H1 (cell line): ENCODE data around the gene SRSF7. TPM values are rescaled to one million over a fixed set of nuclear protein-coding genes. Genes with fewer than 3 reads are reported as not detected.

Source experiments
- CTCF ChIA-PET: fragments of 300-600 bp; sonication (Branson Sonifier 250); formaldehyde crosslinking; loops from one replicate; lab custom pipeline; 2021; ENCODE audit not compliant: partially characterized antibody; lab: Charles Lee
- POLR2A ChIA-PET: fragments of 300-600 bp; sonication (Branson Sonifier 250); formaldehyde crosslinking; loops from one replicate; lab custom pipeline; 2021; ENCODE audit warnings: inconsistent platforms; ENCODE audit not compliant: partially characterized antibody; lab: Charles Lee
- DNase-seq, 2 experiments: peaks; one replicate each; pipeline versions ENCODE4 v3.0.0 to v3.0.0-alpha.2; 2010 to 2022; ENCODE audit warnings: low spot score in 2 of 2, low read depth in 1 of 2, mixed read lengths in 1 of 2
- FAIRE-seq: peaks from 2 replicates; lab custom pipeline; 2011; peaks lifted over from hg19 to GRCh38; lab: Jason Lieb, UNC
- H2AFZ ChIP-seq: 2 replicates; pipeline ENCODE4 v1.8.1; 2012; ENCODE audit warnings: low read length, inconsistent platforms
- H2AK5ac ChIP-seq: 2 replicates; pipeline ENCODE4 v1.6.1; 2013; ENCODE audit warnings: low read depth, low read length
- H2BK120ac ChIP-seq: replicated peaks from 2 replicates; pipeline ENCODE3; 2013; ENCODE audit warnings: low read depth, low read length, inconsistent platforms
- H2BK12ac ChIP-seq: 2 replicates; pipeline ENCODE4 v1.6.1; 2013; ENCODE audit warnings: low read depth, low read length
- H2BK15ac ChIP-seq: 2 replicates; pipeline ENCODE4 v1.6.1; 2013; ENCODE audit warnings: low read length
- H2BK20ac ChIP-seq: 2 replicates; pipeline ENCODE4 v1.6.1; 2013; ENCODE audit warnings: low read length
- H2BK5ac ChIP-seq: 2 replicates; pipeline ENCODE4 v1.6.1; 2013; ENCODE audit warnings: low read depth, low read length
- H3K14ac ChIP-seq: 2 replicates; pipeline ENCODE4 v1.6.1; 2013; ENCODE audit warnings: inconsistent platforms; ENCODE audit not compliant: insufficient read length
- H3K18ac ChIP-seq: 2 replicates; pipeline ENCODE4 v1.6.1; 2013; ENCODE audit warnings: low read length; ENCODE audit errors: extremely low read depth
- H3K23ac ChIP-seq: 2 replicates; pipeline ENCODE4 v1.6.1; 2013; ENCODE audit warnings: inconsistent platforms; ENCODE audit not compliant: insufficient read length
- H3K23me2 ChIP-seq: 2 replicates; pipeline ENCODE4 v1.6.1; 2013; ENCODE audit warnings: low read depth, low read length
- H3K27ac ChIP-seq: 2 replicates; pipeline ENCODE4 v1.6.1; 2011; ENCODE audit warnings: low read depth, low read length, inconsistent platforms
- H3K27me3 ChIP-seq, 4 experiments: replicated peaks in 1 of 4; 1 replicate in 1 of 4; 2 replicates in 3 of 4; pipeline versions ENCODE4 v1.6.1 to v1.8.1; 2011 to 2013; ENCODE audit warnings: low read length in 3 of 4, mild to moderate bottlenecking in 3 of 4, inconsistent platforms in 2 of 4, mixed read lengths in 2 of 4, moderate library complexity in 1 of 4; ENCODE audit not compliant: control insufficient read depth in 3 of 4, insufficient read depth in 3 of 4; ENCODE audit errors: extremely low read depth in 1 of 4
- H3K36me3 ChIP-seq, 4 experiments: 2 replicates each; pipeline versions ENCODE4 v1.6.1 to v1.8.1; 2011 to 2013; ENCODE audit warnings: mild to moderate bottlenecking in 4 of 4, low read length in 3 of 4, moderate library complexity in 2 of 4, control low read depth in 1 of 4, inconsistent platforms in 1 of 4; ENCODE audit not compliant: insufficient read depth in 4 of 4, control insufficient read depth in 2 of 4
- H3K4ac ChIP-seq: replicated peaks from 2 replicates; pipeline ENCODE3; 2013; ENCODE audit warnings: low read length, low read depth, mixed read lengths, inconsistent platforms; ENCODE audit not compliant: insufficient read length
- H3K4me1 ChIP-seq, 4 experiments: replicated peaks in 1 of 4; 1 replicate in 1 of 4; 2 replicates in 3 of 4; pipeline versions ENCODE4 v1.6.1 to v1.8.1; 2011 to 2013; ENCODE audit warnings: low read length in 3 of 4, inconsistent platforms in 2 of 4, mixed read lengths in 1 of 4; ENCODE audit not compliant: insufficient read depth in 4 of 4, control insufficient read depth in 3 of 4
- H3K4me2 ChIP-seq, 2 experiments: 2 replicates each; pipeline versions ENCODE4 v1.6.1 to v1.8.1; 2011 to 2013; ENCODE audit warnings: low read depth in 2 of 2, low read length in 2 of 2, control low read depth in 1 of 2, inconsistent platforms in 1 of 2, mild to moderate bottlenecking in 1 of 2; ENCODE audit not compliant: insufficient read depth in 1 of 2
- H3K4me3 ChIP-seq, 4 experiments: fragments of 200-600, 300-600 bp in 1 of 4; sonication (generic), shearing (Covaris generic), sonication (Bioruptor Twin) in 1 of 4; 2 replicates each; pipeline versions ENCODE4 v1.5.1 to v1.8.1; 2011 to 2016; ENCODE audit warnings: low read length in 4 of 4, low read depth in 3 of 4, control low read depth in 2 of 4, inconsistent platforms in 2 of 4, mild to moderate bottlenecking in 2 of 4, mixed read lengths in 1 of 4, moderate library complexity in 1 of 4; ENCODE audit not compliant: insufficient read depth in 2 of 4; ENCODE audit errors: extremely low read depth in 1 of 4
- H3K56ac ChIP-seq: replicated peaks from 2 replicates; pipeline ENCODE3; 2013; ENCODE audit warnings: low read depth, mild to moderate bottlenecking, mixed read lengths, low read length, inconsistent platforms; ENCODE audit not compliant: insufficient read length
- H3K79me1 ChIP-seq: 2 replicates; pipeline ENCODE4 v1.6.1; 2013; ENCODE audit warnings: low read depth, low read length, control low read depth
- H3K79me2 ChIP-seq, 2 experiments: 2 replicates each; pipeline versions ENCODE4 v1.6.1 to v1.8.1; 2012 to 2013; ENCODE audit warnings: low read length in 2 of 2, mild to moderate bottlenecking in 2 of 2, inconsistent platforms in 1 of 2; ENCODE audit not compliant: insufficient read depth in 2 of 2, control insufficient read depth in 1 of 2
- H3K9ac ChIP-seq, 4 experiments: replicated peaks in 1 of 4; 1 replicate in 1 of 4; 2 replicates in 3 of 4; pipeline versions ENCODE4 v1.6.1 to v1.8.1; 2011 to 2013; ENCODE audit warnings: low read depth in 3 of 4, low read length in 3 of 4, control low read depth in 2 of 4, mild to moderate bottlenecking in 2 of 4, moderate library complexity in 2 of 4, inconsistent platforms in 1 of 4; ENCODE audit errors: extremely low read depth in 1 of 4
- H3K9me3 ChIP-seq, 2 experiments: 2 replicates each; pipeline versions ENCODE4 v1.6.1 to v1.8.1; 2012 to 2013; ENCODE audit warnings: mild to moderate bottlenecking in 2 of 2, moderate library complexity in 2 of 2, control low read depth in 1 of 2, inconsistent platforms in 1 of 2, low read depth in 1 of 2, low read length in 1 of 2, mixed read lengths in 1 of 2; ENCODE audit not compliant: insufficient read depth in 2 of 2
- H4K20me1 ChIP-seq, 2 experiments: replicated peaks in 1 of 2; 2 replicates each; pipeline versions ENCODE3 to v1.8.1; 2011 to 2013; ENCODE audit warnings: inconsistent platforms in 2 of 2, low read length in 2 of 2, mild to moderate bottlenecking in 1 of 2; ENCODE audit not compliant: insufficient read depth in 2 of 2, control insufficient read depth in 1 of 2
- H4K5ac ChIP-seq: 2 replicates; pipeline ENCODE4 v1.6.1; 2013; ENCODE audit warnings: low read length, low read depth, mixed read lengths, inconsistent platforms; ENCODE audit not compliant: insufficient read length
- H4K8ac ChIP-seq: 2 replicates; pipeline ENCODE4 v1.8.0; 2013; ENCODE audit warnings: mild to moderate bottlenecking, moderate library complexity, low read length, inconsistent platforms; ENCODE audit not compliant: insufficient read depth; ENCODE audit errors: extremely low read depth
- H4K91ac ChIP-seq: replicated peaks from 2 replicates; pipeline ENCODE3; 2013; ENCODE audit warnings: low read length, mixed read lengths, inconsistent platforms; ENCODE audit not compliant: insufficient read length
- CHD1 ChIP-seq: IDR thresholded peaks from 2 replicates; pipeline ENCODE4 v1.6.1; 2012; ENCODE audit warnings: low read depth, low read length, improper control_type of control experiment
- FOSL1 ChIP-seq: IDR thresholded peaks from 2 replicates; pipeline ENCODE4 v1.6.1; 2011; ENCODE audit warnings: mild to moderate bottlenecking, low read depth, low read length, moderate library complexity; ENCODE audit not compliant: insufficient read depth
- SRF ChIP-seq: IDR thresholded peaks from 2 replicates; pipeline ENCODE4 v1.6.1; 2011; ENCODE audit warnings: mild to moderate bottlenecking, low read depth, low read length, moderate library complexity
- TCF12 ChIP-seq: IDR thresholded peaks from 2 replicates; pipeline ENCODE4 v1.6.1; 2011; ENCODE audit warnings: low read depth, mild to moderate bottlenecking, low read length
- WGBS, 2 experiments: shearing (Covaris generic) in 1 of 2; methylation state at CpG; one replicate each; pipeline versions ENCODE4 v1.1.6 to v1.1.7; 2013 to 2015; ENCODE audit warnings: low lambda C conversion rate in 2 of 2, mixed read lengths in 2 of 2, inconsistent platforms in 1 of 2, low coverage in 1 of 2, missing lambda C conversion rate in 1 of 2; ENCODE audit not compliant: insufficient replicate concordance in 2 of 2, insufficient coverage in 1 of 2, insufficient read length in 1 of 2; ENCODE audit errors: extremely low coverage in 1 of 2, missing lambda C conversion rate in 1 of 2; 5-methylcytosine and 5-hydroxymethylcytosine counted together
- polyA plus RNA-seq, 7 experiments: library from polyadenylated mRNA; depleted of rRNA in 3 of 7; stranded (reverse) in 5 of 7; unstranded in 2 of 7; fragments of >200 nt in 5 of 7; fragments of 200-250 nt in 2 of 7; gene quantifications; 1 replicate in 5 of 7; 2 replicates in 1 of 7; 4 replicates in 1 of 7; pipeline versions ENCODE4 v1.2.1 to v1.2.3, GENCODE V29; 2011 to 2013; ENCODE audit warnings: missing spikeins in 2 of 7, mixed read lengths in 2 of 7
- total RNA-seq: library from RNA; stranded (reverse); fragmentation: NEBNext Ultra II Directional; extraction: Animal tissue kit (Norgen Biotek cat#: 25700); gene quantifications from 2 replicates; pipeline ENCODE4 v1.2.1, GENCODE V29; 2021

Gene SRSF7
- total and polyA plus RNA-seq, 2 of the 8 experiments (the other 6 are each of a cell fraction or from before 2014, with no cell fraction given) = 370 to 415 TPM

- no peak overlapping the region for H3K4me3 ChIP-seq
- no peaks in the 10 kb centered on the region for H4K20me1 ChIP-seq
- 91% methylated on average over 2 of the region's 2 CpGs; no CpG with 5 or more reads in 1 of the 2 experiments for WGBS, 2 experiments
- no peak overlapping the region for H2BK5ac ChIP-seq
- H3K14ac ChIP-seq = no peak overlapping the region
- no peak overlapping the region for H2AFZ ChIP-seq
- H3K27me3 ChIP-seq = no peaks in the 10 kb centered on the region
- no peak overlapping the region for H3K4me2 ChIP-seq
- H3K79me2 ChIP-seq = no peaks in the 10 kb centered on the region
- H2BK15ac ChIP-seq = no peak overlapping the region
- no peak overlapping the region for H3K27ac ChIP-seq
- H3K4me1 ChIP-seq = peaks cover 0 to 5% (median under 1%) of the 10 kb centered on the region in 4 experiments; a peak in 2 of 7 replicates
- H2BK20ac ChIP-seq = no peak overlapping the region
- no peak overlapping the region for H3K4ac ChIP-seq
- no peak overlapping the region for H2AK5ac ChIP-seq
- no peak overlapping the region for H3K23ac ChIP-seq
- no peak overlapping the region for H2BK12ac ChIP-seq
- H3K56ac ChIP-seq = no peak overlapping the region
- ChIA-PET CTCF (interaction anchor here (0.6 to 2.2 kb wide), 6 partner anchors 11 to 171 kb away, joined by 3 to 6 read pairs (median 3); no protein-coding TSS in a partner anchor), POLR2A (interaction anchor here (1.1 to 2.3 kb wide), 3 partner anchors 14 to 46 kb away, joined by 3 to 9 read pairs (median 7); partner anchors contain the start of gene SRSF7)
- H4K8ac ChIP-seq = no peak overlapping the region
- H3K18ac ChIP-seq = no peak overlapping the region
- no peak overlapping the region for H2BK120ac ChIP-seq
- H3K36me3 ChIP-seq = no peaks in the 10 kb centered on the region
- no peak for DNase-seq
- no peaks in the 10 kb centered on the region for H3K9me3 ChIP-seq
- H4K5ac ChIP-seq = no peak overlapping the region
- no peak overlapping the region for H3K9ac ChIP-seq
- H3K23me2 ChIP-seq = no peaks in the 10 kb centered on the region
- no peaks in the 10 kb centered on the region for H3K79me1 ChIP-seq
- no peak overlapping the region for H4K91ac ChIP-seq
- no peak for FAIRE-seq
- TF ChIP-seq CHD1 (no peak), FOSL1 (no peak), TCF12 (no peak), SRF (no peak)
These were observed 46.5 kb downstream of the SRSF7 start for GRCh38 chr2:38704664-38705063.
